HepG2 (cell line): ENCODE data around the gene CACNA1G. TPM values are rescaled to one million over a fixed set of nuclear protein-coding genes. Genes with fewer than 3 reads are reported as not detected.

Source experiments
- ATF7 ChIP-seq, 2 experiments: fragments of 450-650 bp in 1 of 2; sonication (generic) in 1 of 2; formaldehyde crosslinking in 1 of 2; IDR thresholded peaks; 2 replicates each; pipeline versions ENCODE4 v1.4.0 to v1.6.1; 2016 to 2020; ENCODE audit warnings: antibody characterized with exemption in 1 of 2, mild to moderate bottlenecking in 1 of 2, missing genetic modification reagents in 1 of 2
- FOXA3 ChIP-seq: IDR thresholded peaks from 2 replicates; pipeline ENCODE4 v1.6.1; 2016; ENCODE audit warnings: missing genetic modification reagents, missing compliant biosample characterization
- HMGA1 ChIP-seq: sonication (generic); formaldehyde crosslinking; conservative IDR thresholded peaks from 2 replicates; pipeline ENCODE4 v1.4.0; 2020; ENCODE audit warnings: missing genetic modification reagents
- KAT8 ChIP-seq: IDR thresholded peaks from 2 replicates; pipeline ENCODE4 v1.6.1; 2016; ENCODE audit warnings: missing genetic modification reagents, missing compliant biosample characterization
- MEIS2 ChIP-seq: sonication (generic); formaldehyde crosslinking; IDR thresholded peaks from 2 replicates; pipeline ENCODE4 v1.9.0; 2021; ENCODE audit warnings: mild to moderate bottlenecking, missing genetic modification reagents
- NFIB ChIP-seq: sonication (generic); formaldehyde crosslinking; IDR thresholded peaks from 2 replicates; pipeline ENCODE4 v1.9.0; 2021; ENCODE audit warnings: missing genetic modification reagents, mild to moderate bottlenecking, borderline replicate concordance
- RARA ChIP-seq: IDR thresholded peaks from 2 replicates; pipeline ENCODE4 v1.6.1; 2016; ENCODE audit warnings: missing genetic modification reagents, missing compliant biosample characterization
- SIN3A ChIP-seq: IDR thresholded peaks from 2 replicates; pipeline ENCODE4 v1.6.1; 2011; ENCODE audit warnings: low read depth, mild to moderate bottlenecking, control low read depth, low read length, borderline replicate concordance
- SP4 ChIP-seq: sonication (generic); formaldehyde crosslinking; IDR thresholded peaks from 2 replicates; pipeline ENCODE4 v1.8.1; 2023; ENCODE audit warnings: mild to moderate bottlenecking, missing genetic modification reagents
- WIZ ChIP-seq: sonication (generic); formaldehyde crosslinking; IDR thresholded peaks from 2 replicates; pipeline ENCODE4 v1.5.1; 2020; ENCODE audit warnings: mild to moderate bottlenecking, missing genetic modification reagents
- ZNF121 ChIP-seq: sonication (generic); formaldehyde crosslinking; IDR thresholded peaks from 2 replicates; pipeline ENCODE4 v1.5.0; 2020; ENCODE audit warnings: mild to moderate bottlenecking, missing genetic modification reagents
- ZNF143 ChIP-seq: sonication (generic); formaldehyde crosslinking; IDR thresholded peaks from 2 replicates; pipeline ENCODE4 v1.4.0; 2020; ENCODE audit warnings: missing genetic modification reagents
- ZNF367 ChIP-seq: sonication (generic); formaldehyde crosslinking; IDR thresholded peaks from 2 replicates; pipeline ENCODE4 v1.4.0; 2020; ENCODE audit warnings: missing genetic modification reagents, borderline replicate concordance
- ZNF543 ChIP-seq: sonication (generic); formaldehyde crosslinking; IDR thresholded peaks from 2 replicates; pipeline ENCODE4 v1.4.0; 2020; ENCODE audit warnings: mild to moderate bottlenecking, missing genetic modification reagents
- ZNF570 ChIP-seq: sonication (generic); formaldehyde crosslinking; IDR thresholded peaks from 2 replicates; pipeline ENCODE4 v1.4.0; 2020; ENCODE audit warnings: mild to moderate bottlenecking, missing genetic modification reagents, borderline replicate concordance
- ZNF678 ChIP-seq: sonication (generic); formaldehyde crosslinking; IDR thresholded peaks from 2 replicates; pipeline ENCODE4 v1.4.0; 2020; ENCODE audit warnings: mild to moderate bottlenecking, missing genetic modification reagents
- ZNF720 ChIP-seq: sonication (generic); formaldehyde crosslinking; IDR thresholded peaks from 2 replicates; pipeline ENCODE4 v1.4.0; 2020; ENCODE audit warnings: missing genetic modification reagents
- ZSCAN20 ChIP-seq: sonication (generic); formaldehyde crosslinking; IDR thresholded peaks from 2 replicates; pipeline ENCODE4 v1.4.0; 2020; ENCODE audit warnings: missing genetic modification reagents, mild to moderate bottlenecking, borderline replicate concordance
- polyA plus RNA-seq, 8 experiments: library from polyadenylated mRNA; depleted of rRNA in 3 of 8; stranded (reverse) in 7 of 8; unstranded in 1 of 8; fragments of >200 nt; fragmentation: Illumina TruSeq in 4 of 8; extraction: Trizol in 4 of 8; gene quantifications; 2 replicates each; pipeline versions ENCODE4 v1.2.1 to v1.2.3, GENCODE V29; 2011 to 2016; ENCODE audit warnings: low read depth in 4 of 8, missing spikeins in 1 of 8, mixed read lengths in 1 of 8; ENCODE audit not compliant: insufficient read depth in 1 of 8
- total RNA-seq, 5 experiments: library from RNA; depleted of rRNA; stranded (reverse); fragments of >200 nt; fragmentation: Illumina TruSeq; extraction: Trizol; gene quantifications; 2 replicates each; pipeline ENCODE4 v1.2.3, GENCODE V29; 2016; ENCODE audit warnings: low read depth in 1 of 5
- TF ChIP-seq, protein P1 (sequence below): sonication (generic); formaldehyde crosslinking; IDR thresholded peaks from 2 replicates; pipeline ENCODE4 v1.4.0; 2020; ENCODE audit warnings: mild to moderate bottlenecking, missing genetic modification reagents, borderline replicate concordance
- TF ChIP-seq, protein P2 (sequence below): sonication (generic); formaldehyde crosslinking; IDR thresholded peaks from 2 replicates; pipeline ENCODE4 v1.4.0; 2020; ENCODE audit warnings: mild to moderate bottlenecking, missing genetic modification reagents

CACNA1G gene
- total and polyA plus RNA-seq, 2 of the 13 experiments (the other 11 are each of a cell fraction or from before 2014, with no cell fraction given): 0.02 TPM; not detected in 1

DNA sequence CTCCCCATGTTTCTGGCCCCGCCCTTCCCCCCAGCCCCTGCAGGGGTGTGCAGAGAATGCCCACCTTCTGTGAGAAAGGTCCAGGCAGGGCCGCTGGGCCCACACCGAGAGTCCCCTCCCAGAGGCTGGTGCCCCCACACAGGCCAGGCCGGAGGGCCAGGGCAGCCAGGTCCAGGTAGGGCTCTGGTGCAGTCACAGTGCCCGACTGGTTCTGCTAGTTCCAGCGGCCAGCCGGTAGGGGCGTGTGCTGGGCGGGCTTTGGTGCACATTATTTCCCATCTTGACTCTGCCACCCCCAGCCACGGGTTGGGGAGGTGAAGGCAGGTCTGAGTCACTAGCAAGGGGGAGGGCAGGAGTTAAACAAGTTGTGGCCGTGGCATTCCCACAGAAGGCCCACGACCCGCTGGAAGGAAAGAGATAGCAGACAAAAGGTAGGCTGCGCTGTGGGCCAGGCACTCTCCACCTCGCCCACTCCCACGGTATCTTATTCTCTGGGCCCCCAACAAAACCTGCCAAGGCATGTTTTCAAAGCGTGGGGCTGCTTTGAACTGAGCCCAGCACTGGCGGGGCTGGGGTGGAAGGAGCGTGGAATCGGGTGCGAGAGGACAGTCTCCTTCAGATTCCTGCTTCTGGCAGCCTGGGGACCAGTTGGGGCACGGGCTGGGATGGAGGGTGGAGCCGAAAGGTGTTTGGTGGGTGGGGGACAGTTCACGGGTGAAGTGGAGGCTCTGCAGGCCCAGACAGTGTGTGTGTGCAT lies 26.1 kb upstream of the CACNA1G start (continued):
- no peak for TF ChIP-seq NFIB (CRISPR knock-in tag)
- no peak for TF ChIP-seq ZNF367 (CRISPR knock-in tag)
- no peak for TF ChIP-seq WIZ (CRISPR knock-in tag)
- TF ChIP-seq ATF7 (IDR thresholded peaks at IDR 0.05): no peak
- 0 out of 2 replicates have a peak, but pooled peaks have one; percentile 23 for TF ChIP-seq ATF7 (CRISPR knock-in tag; IDR thresholded peaks at IDR 0.05)
- TF ChIP-seq FOXA3 (CRISPR knock-in tag): no peak
- no peak for TF ChIP-seq SP4 (CRISPR knock-in tag)
- TF ChIP-seq ZNF121: peak; percentile 93
- TF ChIP-seq, protein P1, sequence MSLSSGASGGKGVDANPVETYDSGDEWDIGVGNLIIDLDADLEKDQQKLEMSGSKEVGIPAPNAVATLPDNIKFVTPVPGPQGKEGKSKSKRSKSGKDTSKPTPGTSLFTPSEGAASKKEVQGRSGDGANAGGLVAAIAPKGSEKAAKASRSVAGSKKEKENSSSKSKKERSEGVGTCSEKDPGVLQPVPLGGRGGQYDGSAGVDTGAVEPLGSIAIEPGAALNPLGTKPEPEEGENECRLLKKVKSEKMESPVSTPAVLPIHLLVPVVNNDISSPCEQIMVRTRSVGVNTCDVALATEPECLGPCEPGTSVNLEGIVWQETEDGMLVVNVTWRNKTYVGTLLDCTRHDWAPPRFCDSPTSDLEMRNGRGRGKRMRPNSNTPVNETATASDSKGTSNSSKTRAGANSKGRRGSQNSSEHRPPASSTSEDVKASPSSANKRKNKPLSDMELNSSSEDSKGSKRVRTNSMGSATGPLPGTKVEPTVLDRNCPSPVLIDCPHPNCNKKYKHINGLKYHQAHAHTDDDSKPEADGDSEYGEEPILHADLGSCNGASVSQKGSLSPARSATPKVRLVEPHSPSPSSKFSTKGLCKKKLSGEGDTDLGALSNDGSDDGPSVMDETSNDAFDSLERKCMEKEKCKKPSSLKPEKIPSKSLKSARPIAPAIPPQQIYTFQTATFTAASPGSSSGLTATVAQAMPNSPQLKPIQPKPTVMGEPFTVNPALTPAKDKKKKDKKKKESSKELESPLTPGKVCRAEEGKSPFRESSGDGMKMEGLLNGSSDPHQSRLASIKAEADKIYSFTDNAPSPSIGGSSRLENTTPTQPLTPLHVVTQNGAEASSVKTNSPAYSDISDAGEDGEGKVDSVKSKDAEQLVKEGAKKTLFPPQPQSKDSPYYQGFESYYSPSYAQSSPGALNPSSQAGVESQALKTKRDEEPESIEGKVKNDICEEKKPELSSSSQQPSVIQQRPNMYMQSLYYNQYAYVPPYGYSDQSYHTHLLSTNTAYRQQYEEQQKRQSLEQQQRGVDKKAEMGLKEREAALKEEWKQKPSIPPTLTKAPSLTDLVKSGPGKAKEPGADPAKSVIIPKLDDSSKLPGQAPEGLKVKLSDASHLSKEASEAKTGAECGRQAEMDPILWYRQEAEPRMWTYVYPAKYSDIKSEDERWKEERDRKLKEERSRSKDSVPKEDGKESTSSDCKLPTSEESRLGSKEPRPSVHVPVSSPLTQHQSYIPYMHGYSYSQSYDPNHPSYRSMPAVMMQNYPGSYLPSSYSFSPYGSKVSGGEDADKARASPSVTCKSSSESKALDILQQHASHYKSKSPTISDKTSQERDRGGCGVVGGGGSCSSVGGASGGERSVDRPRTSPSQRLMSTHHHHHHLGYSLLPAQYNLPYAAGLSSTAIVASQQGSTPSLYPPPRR (CRISPR knock-in tag): 0 out of 2 replicates have a peak, but pooled peaks have one; percentile 18
- TF ChIP-seq ZNF143 (CRISPR knock-in tag): no peak
- TF ChIP-seq, protein P2, sequence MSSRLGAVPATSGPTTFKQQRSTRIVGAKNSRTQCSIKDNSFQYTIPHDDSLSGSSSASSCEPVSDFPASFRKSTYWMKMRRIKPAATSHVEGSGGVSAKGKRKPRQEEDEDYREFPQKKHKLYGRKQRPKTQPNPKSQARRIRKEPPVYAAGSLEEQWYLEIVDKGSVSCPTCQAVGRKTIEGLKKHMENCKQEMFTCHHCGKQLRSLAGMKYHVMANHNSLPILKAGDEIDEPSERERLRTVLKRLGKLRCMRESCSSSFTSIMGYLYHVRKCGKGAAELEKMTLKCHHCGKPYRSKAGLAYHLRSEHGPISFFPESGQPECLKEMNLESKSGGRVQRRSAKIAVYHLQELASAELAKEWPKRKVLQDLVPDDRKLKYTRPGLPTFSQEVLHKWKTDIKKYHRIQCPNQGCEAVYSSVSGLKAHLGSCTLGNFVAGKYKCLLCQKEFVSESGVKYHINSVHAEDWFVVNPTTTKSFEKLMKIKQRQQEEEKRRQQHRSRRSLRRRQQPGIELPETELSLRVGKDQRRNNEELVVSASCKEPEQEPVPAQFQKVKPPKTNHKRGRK (CRISPR knock-in tag): no peak
- no peak for TF ChIP-seq RARA (CRISPR knock-in tag)
- no peak for TF ChIP-seq KAT8 (CRISPR knock-in tag)
- no peak for TF ChIP-seq ZNF720
- no peak for TF ChIP-seq ZNF570 (CRISPR knock-in tag)
- TF ChIP-seq ZNF543: no peak
- TF ChIP-seq SIN3A: no peak
- no peak for TF ChIP-seq MEIS2
- TF ChIP-seq ZNF678 (CRISPR knock-in tag): no peak
- no peak for TF ChIP-seq ZSCAN20 (CRISPR knock-in tag)
- TF ChIP-seq HMGA1 (CRISPR knock-in tag): no peak
- TF ChIP-seq, all 625 proteins: peak for 27
